ENCODE measurements around the gene U2AF2.
A peak's percentile ranks its signal among the peaks of the same experiment; 100 is the strongest.

Gene U2AF2

DNA sequence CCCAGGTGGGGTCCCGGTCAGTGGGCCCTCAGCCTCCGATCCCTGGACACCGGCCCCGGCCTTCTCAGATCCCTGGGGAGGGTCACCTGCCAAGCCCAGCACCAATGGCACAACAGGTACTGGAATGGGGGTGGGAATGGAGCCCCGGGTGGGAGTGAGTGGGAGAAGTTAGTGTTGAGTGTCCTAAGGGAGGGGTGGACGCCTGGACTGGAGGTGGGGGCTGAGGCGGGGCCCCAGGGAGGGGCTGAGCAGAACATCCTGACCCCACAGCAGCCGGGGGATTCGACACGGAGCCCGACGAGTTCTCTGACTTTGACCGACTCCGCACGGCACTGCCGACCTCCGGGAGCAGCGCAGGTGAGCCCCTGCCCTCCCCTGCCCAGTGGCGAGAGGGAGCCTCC, 37.8 kb downstream of the U2AF2 start:
- H3K4me1 ChIP-seq (ENCODE audit: insufficient read depth, poor library complexity, severe bottlenecking), result no peaks in the 10 kb centered on the region
- H3K36me3 ChIP-seq (ENCODE audit: low read depth), result peaks cover 17% of the 10 kb centered on the region
- TF ChIP-seq CTCF (IDR thresholded peaks at IDR 0.05; ENCODE audit: poor library complexity, severe bottlenecking), result no peak
- no peak for ATAC-seq (ENCODE audit: low read depth)
- DNase-seq (ENCODE audit: low spot score), result peak; percentile 49
- no peaks in the 10 kb centered on the region for H3K9me3 ChIP-seq (ENCODE audit: severe bottlenecking)
- H3K27ac ChIP-seq (ENCODE audit: poor library complexity, severe bottlenecking), result no peak overlapping the region
- H3K27me3 ChIP-seq (ENCODE audit: insufficient read depth, poor library complexity, severe bottlenecking), result no peaks in the 10 kb centered on the region
- no peak overlapping the region for H3K4me3 ChIP-seq (ENCODE audit: severe bottlenecking)

DNA sequence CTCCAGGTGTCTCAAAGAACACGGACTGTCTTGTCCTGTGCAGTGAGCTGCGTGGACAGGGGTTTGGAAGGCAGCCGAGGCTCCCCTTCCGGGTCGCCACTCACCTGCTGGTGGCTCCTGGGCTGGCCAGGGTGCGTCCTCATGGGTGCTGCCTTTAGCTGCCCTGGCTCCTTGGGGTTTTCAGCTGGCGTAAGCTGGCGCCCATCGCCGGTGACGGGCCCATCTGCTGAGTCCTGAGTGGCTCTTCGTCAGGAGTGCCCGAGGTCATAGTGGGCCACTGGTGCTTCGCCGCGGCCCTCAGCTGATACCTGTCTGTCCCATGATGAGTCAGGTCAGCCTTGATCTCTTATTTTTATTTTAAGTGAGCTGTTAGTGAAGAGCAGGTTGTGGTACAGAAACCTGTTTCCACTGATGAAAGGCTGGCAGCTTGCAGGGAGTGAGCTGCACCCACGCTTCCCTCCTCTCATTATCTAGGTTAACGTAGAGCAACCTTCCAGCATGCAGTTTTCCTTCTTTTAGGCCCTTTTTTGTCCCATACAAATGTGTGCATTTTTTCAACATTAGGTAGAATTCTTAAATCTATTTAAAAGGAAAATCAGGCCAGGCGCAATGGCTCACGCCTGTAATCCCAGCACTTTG, 38.6 kb downstream of the U2AF2 start:
- Histone ChIP-seq H3K4me1 (ENCODE audit: insufficient read depth, poor library complexity, severe bottlenecking) (no peaks in the 10 kb centered on the region), H3K27me3 (ENCODE audit: insufficient read depth, poor library complexity, severe bottlenecking) (no peaks in the 10 kb centered on the region), H3K4me3 (ENCODE audit: severe bottlenecking) (no peak overlapping the region), H3K36me3 (ENCODE audit: low read depth) (peaks cover 17% of the 10 kb centered on the region), H3K9me3 (ENCODE audit: severe bottlenecking) (no peaks in the 10 kb centered on the region), H3K27ac (ENCODE audit: poor library complexity, severe bottlenecking) (no peak overlapping the region)
- no peak for TF ChIP-seq CTCF (IDR thresholded peaks at IDR 0.05; ENCODE audit: poor library complexity, severe bottlenecking)
- ATAC-seq (ENCODE audit: low read depth) (no peak), DNase-seq (ENCODE audit: low spot score) (no peak)

DNA sequence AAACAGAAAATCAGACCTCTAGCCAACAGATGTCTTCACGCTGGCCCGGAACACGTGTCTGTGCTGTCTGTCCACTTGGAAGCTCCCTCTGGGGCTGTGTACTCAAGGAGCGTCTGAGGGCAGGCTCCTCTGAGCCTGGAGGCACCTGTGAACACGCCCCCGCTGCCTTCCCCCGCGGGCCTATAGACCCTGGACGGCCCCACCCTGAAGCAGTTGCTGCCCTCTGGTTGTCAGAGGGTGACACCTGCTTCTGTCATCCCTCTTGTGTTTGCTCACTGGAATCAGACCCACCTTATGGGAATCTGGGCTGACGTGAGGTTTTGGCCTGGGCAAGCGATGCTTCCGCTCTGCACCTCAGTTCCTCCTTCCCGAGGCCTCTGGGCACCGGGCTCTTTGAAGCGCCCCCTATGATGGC, 39.4 kb downstream of the U2AF2 start:
- Histone ChIP-seq H3K4me1 (ENCODE audit: insufficient read depth, poor library complexity, severe bottlenecking) (no peaks in the 10 kb centered on the region), H3K4me3 (ENCODE audit: severe bottlenecking) (no peak overlapping the region), H3K27me3 (ENCODE audit: insufficient read depth, poor library complexity, severe bottlenecking) (no peaks in the 10 kb centered on the region), H3K9me3 (ENCODE audit: severe bottlenecking) (no peaks in the 10 kb centered on the region), H3K36me3 (ENCODE audit: low read depth) (peaks cover 17% of the 10 kb centered on the region), H3K27ac (ENCODE audit: poor library complexity, severe bottlenecking) (no peak overlapping the region)
- DNase-seq (ENCODE audit: low spot score) (no peak), ATAC-seq (ENCODE audit: low read depth) (no peak)
- TF ChIP-seq CTCF (IDR thresholded peaks at IDR 0.05; ENCODE audit: poor library complexity, severe bottlenecking), result no peak

GRCh38 chr19:55694656-55695491, 40.0 kb downstream of the U2AF2 start:
- Histone ChIP-seq H3K4me1 (ENCODE audit: insufficient read depth, poor library complexity, severe bottlenecking) (no peaks in the 10 kb centered on the region), H3K27me3 (ENCODE audit: insufficient read depth, poor library complexity, severe bottlenecking) (no peaks in the 10 kb centered on the region), H3K36me3 (ENCODE audit: low read depth) (peaks cover 17% of the 10 kb centered on the region), H3K9me3 (ENCODE audit: severe bottlenecking) (no peaks in the 10 kb centered on the region), H3K27ac (ENCODE audit: poor library complexity, severe bottlenecking) (no peak overlapping the region), H3K4me3 (ENCODE audit: severe bottlenecking) (no peak overlapping the region)
- TF ChIP-seq CTCF (IDR thresholded peaks at IDR 0.05; ENCODE audit: poor library complexity, severe bottlenecking), result no peak
- DNase-seq (ENCODE audit: low spot score) (no peak), ATAC-seq (ENCODE audit: low read depth) (no peak)

Measured in RWPE2 (cell line).